HG03442 (cell line): ENCODE measurements around the gene YRDC.

Experiments used
- ATAC-seq: cut with Tn5 transposase; IDR thresholded peaks from one replicate; pipeline ENCODE4 v1.9.1; 2021; ENCODE audit warnings: mild to moderate bottlenecking, moderate library complexity; ENCODE audit not compliant: unreplicated experiment

Gene YRDC

GRCh38 chr1:37807555-37808368 lies at the start of gene YRDC, which contains the start of gene C1orf122:
Gene YRDC, minus strand, starts transcription at chr1:37808208. Its CDS starts 28 bp downstream, at chr1:37808180.
Gene C1orf122, plus strand, starts transcription at chr1:37807790. Its CDS starts 615 bp downstream, at chr1:37808405.
- peak; percentile 78 for ATAC-seq

GRCh38 chr1:37854406-37854805 lies 46.4 kb upstream of the YRDC start:
- ATAC-seq: no peak

GRCh38 chr1:37853157-37853556 lies 45.1 kb upstream of the YRDC start:
- no peak for ATAC-seq

GRCh38 chr1:37851782-37852210 lies 43.8 kb upstream of the YRDC start:
- no peak for ATAC-seq

GRCh38 chr1:37851262-37851661 lies 43.3 kb upstream of the YRDC start:
- ATAC-seq: no peak

- no peak for ATAC-seq
These were observed 42.4 kb upstream of the YRDC start for GRCh38 chr1:37850352-37850955.

GRCh38 chr1:37849480-37849879 lies 41.5 kb upstream of the YRDC start:
- ATAC-seq: no peak

- ATAC-seq: no peak
These were observed 38.8 kb upstream of the YRDC start for GRCh38 chr1:37846647-37847339.

GRCh38 chr1:37845786-37846185 lies 37.8 kb upstream of the YRDC start:
- no peak for ATAC-seq

GRCh38 chr1:37845049-37845646 lies 37.1 kb upstream of the YRDC start:
- no peak for ATAC-seq

GRCh38 chr1:37844536-37844935 lies 36.5 kb upstream of the YRDC start:
- ATAC-seq: no peak

GRCh38 chr1:37841652-37842051 lies 33.6 kb upstream of the YRDC start:
- no peak for ATAC-seq

- no peak for ATAC-seq
These were observed 32.7 kb upstream of the YRDC start for GRCh38 chr1:37840711-37841110.

- ATAC-seq: no peak
These were observed 31.7 kb upstream of the YRDC start for GRCh38 chr1:37839676-37840075.

GRCh38 chr1:37836788-37837187 lies 28.8 kb upstream of the YRDC start:
- no peak for ATAC-seq

- no peak for ATAC-seq
These were observed 23.8 kb upstream of the YRDC start for GRCh38 chr1:37831809-37832208.

GRCh38 chr1:37831109-37831508 lies 23.1 kb upstream of the YRDC start:
- no peak for ATAC-seq

GRCh38 chr1:37828410-37829074 lies 20.5 kb upstream of the YRDC start:
- no peak for ATAC-seq

- no peak for ATAC-seq
These were observed 17.5 kb upstream of the YRDC start for GRCh38 chr1:37825506-37825905.

GRCh38 chr1:37824001-37824400 lies 16.0 kb upstream of the YRDC start:
- no peak for ATAC-seq
